ENCODE measurements around the gene CAMKK1. TPM values are rescaled to one million over a fixed set of nuclear protein-coding genes. Genes with fewer than 3 reads are reported as not detected.
A peak's percentile ranks its signal among the peaks of the same experiment; 100 is the strongest.

The CAMKK1 gene
- total and polyA plus RNA-seq, 9 of the 15 experiments (the other 6 are each of a cell fraction or from before 2014, with no cell fraction given), result 0.34 to 7.5 (median 4.9) TPM

DNA sequence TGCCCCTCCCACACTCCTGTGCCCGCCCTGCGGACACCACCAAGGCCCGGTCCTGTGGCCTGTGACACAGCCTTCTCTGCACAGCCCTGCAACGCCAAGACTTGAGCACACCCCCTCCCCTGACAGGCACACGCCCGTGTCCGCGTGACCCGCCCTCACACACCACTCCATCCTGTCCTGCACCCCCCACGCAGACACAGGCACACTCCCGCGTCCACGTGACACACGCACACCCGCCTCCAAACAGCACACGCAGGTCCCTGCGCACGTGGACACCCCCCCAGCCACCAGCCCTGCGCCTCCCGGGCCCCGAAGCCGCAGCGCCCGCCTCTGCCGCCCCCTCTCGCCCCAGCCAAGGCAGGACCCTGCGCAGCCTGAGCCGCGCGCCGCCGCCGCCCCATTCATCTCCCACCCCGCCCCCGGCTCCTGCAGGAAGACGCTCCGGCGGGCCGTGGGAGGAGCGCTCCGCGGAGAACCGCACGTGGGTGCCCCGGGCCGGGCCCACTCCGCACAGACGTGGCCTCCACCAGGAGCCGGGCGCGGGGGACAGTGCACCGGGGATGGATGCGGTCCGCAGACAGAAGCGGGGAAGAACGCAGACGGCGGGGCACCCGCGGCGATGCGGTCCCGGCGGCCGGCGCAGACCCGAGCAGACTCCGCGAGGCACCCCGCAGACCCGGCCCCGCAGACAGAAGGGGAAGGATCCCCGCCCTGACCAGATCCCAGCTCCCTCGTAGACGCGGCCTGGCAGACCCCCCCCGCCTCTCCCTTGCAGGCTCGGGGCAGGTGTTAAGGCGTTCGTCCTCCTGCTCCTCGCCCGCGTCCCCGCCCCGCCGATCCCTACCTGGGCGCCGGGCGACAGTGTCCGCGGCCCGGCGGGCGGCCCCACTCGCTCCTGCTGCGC, 506 bp downstream of the CAMKK1 start (continued):
- TF ChIP-seq, protein P1, sequence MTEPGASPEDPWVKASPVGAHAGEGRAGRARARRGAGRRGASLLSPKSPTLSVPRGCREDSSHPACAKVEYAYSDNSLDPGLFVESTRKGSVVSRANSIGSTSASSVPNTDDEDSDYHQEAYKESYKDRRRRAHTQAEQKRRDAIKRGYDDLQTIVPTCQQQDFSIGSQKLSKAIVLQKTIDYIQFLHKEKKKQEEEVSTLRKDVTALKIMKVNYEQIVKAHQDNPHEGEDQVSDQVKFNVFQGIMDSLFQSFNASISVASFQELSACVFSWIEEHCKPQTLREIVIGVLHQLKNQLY (CRISPR knock-in tag; conservative IDR thresholded peaks at IDR 0.05), result 0 out of 4 replicates have a peak, but pooled peaks of 1 of the 2 experiments have one; percentile 31
- TF ChIP-seq, protein P2, sequence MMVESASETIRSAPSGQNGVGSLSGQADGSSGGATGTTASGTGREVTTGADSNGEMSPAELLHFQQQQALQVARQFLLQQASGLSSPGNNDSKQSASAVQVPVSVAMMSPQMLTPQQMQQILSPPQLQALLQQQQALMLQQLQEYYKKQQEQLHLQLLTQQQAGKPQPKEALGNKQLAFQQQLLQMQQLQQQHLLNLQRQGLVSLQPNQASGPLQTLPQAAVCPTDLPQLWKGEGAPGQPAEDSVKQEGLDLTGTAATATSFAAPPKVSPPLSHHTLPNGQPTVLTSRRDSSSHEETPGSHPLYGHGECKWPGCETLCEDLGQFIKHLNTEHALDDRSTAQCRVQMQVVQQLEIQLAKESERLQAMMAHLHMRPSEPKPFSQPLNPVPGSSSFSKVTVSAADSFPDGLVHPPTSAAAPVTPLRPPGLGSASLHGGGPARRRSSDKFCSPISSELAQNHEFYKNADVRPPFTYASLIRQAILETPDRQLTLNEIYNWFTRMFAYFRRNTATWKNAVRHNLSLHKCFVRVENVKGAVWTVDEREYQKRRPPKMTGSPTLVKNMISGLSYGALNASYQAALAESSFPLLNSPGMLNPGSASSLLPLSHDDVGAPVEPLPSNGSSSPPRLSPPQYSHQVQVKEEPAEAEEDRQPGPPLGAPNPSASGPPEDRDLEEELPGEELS (CRISPR knock-in tag; IDR thresholded peaks at IDR 0.05; ENCODE audit: borderline replicate concordance), result 0 out of 2 replicates have a peak, but pooled peaks have one; percentile 45
- TF ChIP-seq, protein P3, sequence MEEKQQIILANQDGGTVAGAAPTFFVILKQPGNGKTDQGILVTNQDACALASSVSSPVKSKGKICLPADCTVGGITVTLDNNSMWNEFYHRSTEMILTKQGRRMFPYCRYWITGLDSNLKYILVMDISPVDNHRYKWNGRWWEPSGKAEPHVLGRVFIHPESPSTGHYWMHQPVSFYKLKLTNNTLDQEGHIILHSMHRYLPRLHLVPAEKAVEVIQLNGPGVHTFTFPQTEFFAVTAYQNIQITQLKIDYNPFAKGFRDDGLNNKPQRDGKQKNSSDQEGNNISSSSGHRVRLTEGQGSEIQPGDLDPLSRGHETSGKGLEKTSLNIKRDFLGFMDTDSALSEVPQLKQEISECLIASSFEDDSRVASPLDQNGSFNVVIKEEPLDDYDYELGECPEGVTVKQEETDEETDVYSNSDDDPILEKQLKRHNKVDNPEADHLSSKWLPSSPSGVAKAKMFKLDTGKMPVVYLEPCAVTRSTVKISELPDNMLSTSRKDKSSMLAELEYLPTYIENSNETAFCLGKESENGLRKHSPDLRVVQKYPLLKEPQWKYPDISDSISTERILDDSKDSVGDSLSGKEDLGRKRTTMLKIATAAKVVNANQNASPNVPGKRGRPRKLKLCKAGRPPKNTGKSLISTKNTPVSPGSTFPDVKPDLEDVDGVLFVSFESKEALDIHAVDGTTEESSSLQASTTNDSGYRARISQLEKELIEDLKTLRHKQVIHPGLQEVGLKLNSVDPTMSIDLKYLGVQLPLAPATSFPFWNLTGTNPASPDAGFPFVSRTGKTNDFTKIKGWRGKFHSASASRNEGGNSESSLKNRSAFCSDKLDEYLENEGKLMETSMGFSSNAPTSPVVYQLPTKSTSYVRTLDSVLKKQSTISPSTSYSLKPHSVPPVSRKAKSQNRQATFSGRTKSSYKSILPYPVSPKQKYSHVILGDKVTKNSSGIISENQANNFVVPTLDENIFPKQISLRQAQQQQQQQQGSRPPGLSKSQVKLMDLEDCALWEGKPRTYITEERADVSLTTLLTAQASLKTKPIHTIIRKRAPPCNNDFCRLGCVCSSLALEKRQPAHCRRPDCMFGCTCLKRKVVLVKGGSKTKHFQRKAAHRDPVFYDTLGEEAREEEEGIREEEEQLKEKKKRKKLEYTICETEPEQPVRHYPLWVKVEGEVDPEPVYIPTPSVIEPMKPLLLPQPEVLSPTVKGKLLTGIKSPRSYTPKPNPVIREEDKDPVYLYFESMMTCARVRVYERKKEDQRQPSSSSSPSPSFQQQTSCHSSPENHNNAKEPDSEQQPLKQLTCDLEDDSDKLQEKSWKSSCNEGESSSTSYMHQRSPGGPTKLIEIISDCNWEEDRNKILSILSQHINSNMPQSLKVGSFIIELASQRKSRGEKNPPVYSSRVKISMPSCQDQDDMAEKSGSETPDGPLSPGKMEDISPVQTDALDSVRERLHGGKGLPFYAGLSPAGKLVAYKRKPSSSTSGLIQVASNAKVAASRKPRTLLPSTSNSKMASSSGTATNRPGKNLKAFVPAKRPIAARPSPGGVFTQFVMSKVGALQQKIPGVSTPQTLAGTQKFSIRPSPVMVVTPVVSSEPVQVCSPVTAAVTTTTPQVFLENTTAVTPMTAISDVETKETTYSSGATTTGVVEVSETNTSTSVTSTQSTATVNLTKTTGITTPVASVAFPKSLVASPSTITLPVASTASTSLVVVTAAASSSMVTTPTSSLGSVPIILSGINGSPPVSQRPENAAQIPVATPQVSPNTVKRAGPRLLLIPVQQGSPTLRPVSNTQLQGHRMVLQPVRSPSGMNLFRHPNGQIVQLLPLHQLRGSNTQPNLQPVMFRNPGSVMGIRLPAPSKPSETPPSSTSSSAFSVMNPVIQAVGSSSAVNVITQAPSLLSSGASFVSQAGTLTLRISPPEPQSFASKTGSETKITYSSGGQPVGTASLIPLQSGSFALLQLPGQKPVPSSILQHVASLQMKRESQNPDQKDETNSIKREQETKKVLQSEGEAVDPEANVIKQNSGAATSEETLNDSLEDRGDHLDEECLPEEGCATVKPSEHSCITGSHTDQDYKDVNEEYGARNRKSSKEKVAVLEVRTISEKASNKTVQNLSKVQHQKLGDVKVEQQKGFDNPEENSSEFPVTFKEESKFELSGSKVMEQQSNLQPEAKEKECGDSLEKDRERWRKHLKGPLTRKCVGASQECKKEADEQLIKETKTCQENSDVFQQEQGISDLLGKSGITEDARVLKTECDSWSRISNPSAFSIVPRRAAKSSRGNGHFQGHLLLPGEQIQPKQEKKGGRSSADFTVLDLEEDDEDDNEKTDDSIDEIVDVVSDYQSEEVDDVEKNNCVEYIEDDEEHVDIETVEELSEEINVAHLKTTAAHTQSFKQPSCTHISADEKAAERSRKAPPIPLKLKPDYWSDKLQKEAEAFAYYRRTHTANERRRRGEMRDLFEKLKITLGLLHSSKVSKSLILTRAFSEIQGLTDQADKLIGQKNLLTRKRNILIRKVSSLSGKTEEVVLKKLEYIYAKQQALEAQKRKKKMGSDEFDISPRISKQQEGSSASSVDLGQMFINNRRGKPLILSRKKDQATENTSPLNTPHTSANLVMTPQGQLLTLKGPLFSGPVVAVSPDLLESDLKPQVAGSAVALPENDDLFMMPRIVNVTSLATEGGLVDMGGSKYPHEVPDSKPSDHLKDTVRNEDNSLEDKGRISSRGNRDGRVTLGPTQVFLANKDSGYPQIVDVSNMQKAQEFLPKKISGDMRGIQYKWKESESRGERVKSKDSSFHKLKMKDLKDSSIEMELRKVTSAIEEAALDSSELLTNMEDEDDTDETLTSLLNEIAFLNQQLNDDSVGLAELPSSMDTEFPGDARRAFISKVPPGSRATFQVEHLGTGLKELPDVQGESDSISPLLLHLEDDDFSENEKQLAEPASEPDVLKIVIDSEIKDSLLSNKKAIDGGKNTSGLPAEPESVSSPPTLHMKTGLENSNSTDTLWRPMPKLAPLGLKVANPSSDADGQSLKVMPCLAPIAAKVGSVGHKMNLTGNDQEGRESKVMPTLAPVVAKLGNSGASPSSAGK (IDR thresholded peaks at IDR 0.05), result peak; percentile 45; the same call in 1 of the 2 replicates
- TF ChIP-seq TOE1 (IDR thresholded peaks at IDR 0.05; ENCODE audit: borderline replicate concordance) (peak; percentile 71), TOE1 (CRISPR knock-in tag; IDR thresholded peaks at IDR 0.05; ENCODE audit: borderline replicate concordance, low read depth) (no peak), CREM (IDR thresholded peaks at IDR 0.05; ENCODE audit: low read depth) (peak; percentile 13; the same call in 1 of the 2 replicates), ZFX (CRISPR knock-in tag; IDR thresholded peaks at IDR 0.05) (peak; percentile 22; the same call in 1 of the 2 replicates), GATAD2B (IDR thresholded peaks at IDR 0.05; ENCODE audit: borderline replicate concordance) (no peak)
- TF ChIP-seq, protein P4, sequence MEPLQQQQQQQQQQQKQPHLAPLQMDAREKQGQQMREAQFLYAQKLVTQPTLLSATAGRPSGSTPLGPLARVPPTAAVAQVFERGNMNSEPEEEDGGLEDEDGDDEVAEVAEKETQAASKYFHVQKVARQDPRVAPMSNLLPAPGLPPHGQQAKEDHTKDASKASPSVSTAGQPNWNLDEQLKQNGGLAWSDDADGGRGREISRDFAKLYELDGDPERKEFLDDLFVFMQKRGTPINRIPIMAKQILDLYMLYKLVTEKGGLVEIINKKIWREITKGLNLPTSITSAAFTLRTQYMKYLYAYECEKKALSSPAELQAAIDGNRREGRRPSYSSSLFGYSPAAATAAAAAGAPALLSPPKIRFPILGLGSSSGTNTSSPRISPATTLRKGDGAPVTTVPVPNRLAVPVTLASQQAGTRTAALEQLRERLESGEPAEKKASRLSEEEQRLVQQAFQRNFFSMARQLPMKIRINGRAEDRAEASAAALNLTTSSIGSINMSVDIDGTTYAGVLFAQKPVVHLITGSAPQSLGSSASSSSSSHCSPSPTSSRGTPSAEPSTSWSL (CRISPR knock-in tag; IDR thresholded peaks at IDR 0.05; ENCODE audit: borderline replicate concordance), result no peak
